Neural cell (in vitro differentiated cells): ENCODE results near the gene PDE11A. TPM values are rescaled to one million over a fixed set of nuclear protein-coding genes. Genes with fewer than 3 reads are reported as not detected.

Source experiments
- H2AFZ ChIP-seq: fragments of 200-600, 300-800 bp; sonication (generic), shearing (Covaris generic); 2 replicates; pipeline ENCODE4 v1.6.0; 2014; ENCODE audit warnings: low read depth, mild to moderate bottlenecking, antibody characterized with exemption, low read length, moderate library complexity
- H3F3A ChIP-seq: fragments of 200-600 bp; shearing (Covaris generic); 2 replicates; pipeline ENCODE4 v1.6.1; 2016; ENCODE audit warnings: mild to moderate bottlenecking, moderate library complexity, mixed read lengths, antibody characterized with exemption, low read length; ENCODE audit not compliant: insufficient read depth, poor library complexity, severe bottlenecking
- H3K27ac ChIP-seq: fragments of 200-600, 300-800 bp; sonication (generic), shearing (Covaris generic); 2 replicates; pipeline ENCODE4 v1.5.1; 2014; ENCODE audit warnings: mild to moderate bottlenecking, low read length, moderate library complexity
- H3K27me3 ChIP-seq: fragments of 300-800, 200-600 bp; sonication (generic), shearing (Covaris generic); 2 replicates; pipeline ENCODE4 v1.6.0; 2014; ENCODE audit warnings: mild to moderate bottlenecking, low read depth, low read length, moderate library complexity; ENCODE audit not compliant: insufficient read depth
- H3K36me3 ChIP-seq: fragments of 300-800, 200-600 bp; sonication (generic), shearing (Covaris generic); 2 replicates; pipeline ENCODE4 v1.5.1; 2014; ENCODE audit warnings: mild to moderate bottlenecking, antibody characterized with exemption, low read length, moderate library complexity; ENCODE audit not compliant: insufficient read depth
- H3K4me2 ChIP-seq: fragments of 300-800, 200-600 bp; sonication (generic), shearing (Covaris generic); 2 replicates; pipeline ENCODE4 v1.6.0; 2014; ENCODE audit warnings: mild to moderate bottlenecking, low read length
- H3K4me3 ChIP-seq: fragments of 300-800, 200-600 bp; sonication (generic), shearing (Covaris generic); 2 replicates; pipeline ENCODE4 v1.5.1; 2014; ENCODE audit warnings: mild to moderate bottlenecking, low read length, moderate library complexity
- H3K79me2 ChIP-seq: fragments of 200-600 bp; shearing (Covaris generic); replicated peaks from 2 replicates; pipeline ENCODE4 v1.6.0; 2014; ENCODE audit warnings: mild to moderate bottlenecking, low read length, moderate library complexity; ENCODE audit not compliant: insufficient read depth
- H3K9ac ChIP-seq: fragments of 300-800, 200-600 bp; sonication (generic), shearing (Covaris generic); 2 replicates; pipeline ENCODE4 v1.6.1; 2016; ENCODE audit warnings: mild to moderate bottlenecking, low read length, mixed read lengths
- H3K9me2 ChIP-seq: fragments of 200-600 bp; shearing (Covaris generic); 2 replicates; pipeline ENCODE4 v1.6.1; 2016; ENCODE audit warnings: mild to moderate bottlenecking, low read length, mixed read lengths; ENCODE audit not compliant: insufficient read depth
- H3K9me3 ChIP-seq: fragments of 200-600, 300-800 bp; sonication (generic), shearing (Covaris generic); 2 replicates; pipeline ENCODE4 v1.6.1; 2016; ENCODE audit warnings: mild to moderate bottlenecking, mixed run types, low read length, moderate library complexity, mixed read lengths
- H4K20me1 ChIP-seq: fragments of 200-600 bp; shearing (Covaris generic); 2 replicates; pipeline ENCODE4 v1.6.1; 2016; ENCODE audit warnings: mild to moderate bottlenecking, mixed run types; ENCODE audit not compliant: insufficient read depth
- CTCF ChIP-seq: fragments of 450-650 bp; IDR thresholded peaks from 2 replicates; pipeline ENCODE4 v1.5.1; 2014; ENCODE audit warnings: antibody characterized with exemption, mild to moderate bottlenecking, moderate library complexity; ENCODE audit not compliant: poor library complexity, severe bottlenecking
- EP300 ChIP-seq: fragments of 450-650 bp; conservative IDR thresholded peaks from 2 replicates; pipeline ENCODE4 v1.6.1; 2014; ENCODE audit warnings: antibody characterized with exemption, mild to moderate bottlenecking, moderate library complexity; ENCODE audit not compliant: poor library complexity, severe bottlenecking
- EZH2 ChIP-seq: fragments of 200-600, 300-800 bp; shearing (Covaris generic), sonication (generic); IDR thresholded peaks from 2 replicates; pipeline ENCODE4 v1.6.1; 2014; ENCODE audit warnings: antibody characterized with exemption, low read length, borderline replicate concordance, mild to moderate bottlenecking; ENCODE audit not compliant: insufficient read depth, poor library complexity, severe bottlenecking
- MXI1 ChIP-seq: fragments of 450-650 bp; conservative IDR thresholded peaks from 2 replicates; pipeline ENCODE4 v1.6.1; 2014; ENCODE audit warnings: antibody characterized with exemption, mild to moderate bottlenecking; ENCODE audit not compliant: poor library complexity, severe bottlenecking
- POLR2AphosphoS5 ChIP-seq: IDR thresholded peaks from 2 replicates; pipeline ENCODE4 v1.6.1; 2012
- RAD21 ChIP-seq: fragments of 450-650 bp; conservative IDR thresholded peaks from 2 replicates; pipeline ENCODE4 v1.6.1; 2014; ENCODE audit warnings: antibody characterized with exemption, mild to moderate bottlenecking, moderate library complexity
- REST ChIP-seq: IDR thresholded peaks from 2 replicates; pipeline ENCODE4 v1.6.1; 2012; ENCODE audit warnings: borderline replicate concordance
- SMC3 ChIP-seq: fragments of 450-650 bp; conservative IDR thresholded peaks from 2 replicates; pipeline ENCODE4 v1.6.1; 2014; ENCODE audit warnings: antibody characterized with exemption, mild to moderate bottlenecking, moderate library complexity; ENCODE audit not compliant: poor library complexity
- TAF1 ChIP-seq: IDR thresholded peaks from 2 replicates; pipeline ENCODE4 v1.6.1; 2012; ENCODE audit warnings: low read depth
- polyA plus RNA-seq: library from polyadenylated mRNA; depleted of rRNA; stranded (reverse); fragments of >200 nt; gene quantifications from 2 replicates; pipeline ENCODE4 v1.2.3, GENCODE V29; 2014

The PDE11A gene
- polyA plus RNA-seq, 1 donor from 2014 or later: 0.89 TPM

- no peaks in the 10 kb centered on the region for H3K79me2 ChIP-seq
- H2AFZ ChIP-seq: no peak overlapping the region
- no peaks in the 10 kb centered on the region for H3K9me2 ChIP-seq
- no peak for TF ChIP-seq POLR2AphosphoS5
- TF ChIP-seq SMC3: peak; percentile 16
- H3K4me2 ChIP-seq: no peak overlapping the region
- no peaks in the 10 kb centered on the region for H3K36me3 ChIP-seq
- no peaks in the 10 kb centered on the region for H3K27me3 ChIP-seq
- H3K9ac ChIP-seq: no peak overlapping the region
- no peak overlapping the region for H3K4me3 ChIP-seq
- peak overlapping the region; percentile 4 for H3K27ac ChIP-seq
- no peaks in the 10 kb centered on the region for H4K20me1 ChIP-seq
- no peaks in the 10 kb centered on the region for H3K9me3 ChIP-seq
- no peaks in the 10 kb centered on the region for H3F3A ChIP-seq
These were observed 474.0 kb downstream of the PDE11A start for GRCh38 chr2:177598326-177599138.

GRCh38 chr2:177597759-177598158, 474.8 kb downstream of the PDE11A start:
- Histone ChIP-seq H3K36me3 (no peaks in the 10 kb centered on the region), H3K27ac (no peak overlapping the region), H4K20me1 (no peaks in the 10 kb centered on the region), H3K9me3 (no peaks in the 10 kb centered on the region), H3K4me3 (no peak overlapping the region), H3K9me2 (no peaks in the 10 kb centered on the region), H3F3A (no peaks in the 10 kb centered on the region), H3K9ac (no peak overlapping the region), H3K4me2 (no peak overlapping the region), H2AFZ (no peak overlapping the region), H3K79me2 (no peaks in the 10 kb centered on the region), H3K27me3 (no peaks in the 10 kb centered on the region)
- TF ChIP-seq EZH2: no peak

- no peaks in the 10 kb centered on the region for H3F3A ChIP-seq
- no peak overlapping the region for H3K27ac ChIP-seq
- no peaks in the 10 kb centered on the region for H4K20me1 ChIP-seq
- H3K9me2 ChIP-seq: no peaks in the 10 kb centered on the region
- TF ChIP-seq CTCF (no peak), RAD21 (no peak), EZH2 (no peak), SMC3 (no peak), EP300 (no peak), REST (no peak), POLR2AphosphoS5 (no peak), MXI1 (no peak), TAF1 (no peak)
- H3K9ac ChIP-seq: no peak overlapping the region
- no peaks in the 10 kb centered on the region for H3K36me3 ChIP-seq
- no peak overlapping the region for H3K4me3 ChIP-seq
- H3K9me3 ChIP-seq: no peaks in the 10 kb centered on the region
- H3K4me2 ChIP-seq: no peak overlapping the region
- H3K27me3 ChIP-seq: no peaks in the 10 kb centered on the region
- no peak overlapping the region for H2AFZ ChIP-seq
- no peaks in the 10 kb centered on the region for H3K79me2 ChIP-seq
These were observed 475.7 kb downstream of the PDE11A start for GRCh38 chr2:177596866-177597265.
